Anterior cingulate cortex (tissue), 58 donors: Measurements from ENCODE around the gene CNOT2.

Experiments used
- DNase-seq, 58 donors: peaks; one replicate each; lab custom pipeline; 2025; lab: John Stamatoyannopoulos, UW

The CNOT2 gene

DNA sequence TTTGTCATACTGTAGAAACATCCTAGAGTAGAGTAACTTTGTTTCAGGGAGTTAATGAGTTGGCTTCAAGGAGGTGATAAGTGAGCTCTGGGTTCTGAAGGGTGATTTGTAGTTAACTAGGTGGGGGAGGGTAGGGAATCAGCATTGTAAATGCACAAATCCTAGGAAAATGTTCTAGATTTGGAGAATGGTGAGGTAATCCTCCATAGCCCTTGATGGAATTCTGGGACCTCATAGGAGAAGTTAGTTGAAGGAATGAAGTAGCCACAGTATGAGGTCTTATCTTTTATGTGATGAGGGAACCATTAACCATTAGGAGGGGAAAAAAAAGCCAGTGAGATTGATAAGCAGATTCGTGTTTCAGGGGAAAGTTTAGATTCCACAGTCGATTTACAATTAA, 8.0 kb downstream of the CNOT2 start:
- no peak for DNase-seq

DNA sequence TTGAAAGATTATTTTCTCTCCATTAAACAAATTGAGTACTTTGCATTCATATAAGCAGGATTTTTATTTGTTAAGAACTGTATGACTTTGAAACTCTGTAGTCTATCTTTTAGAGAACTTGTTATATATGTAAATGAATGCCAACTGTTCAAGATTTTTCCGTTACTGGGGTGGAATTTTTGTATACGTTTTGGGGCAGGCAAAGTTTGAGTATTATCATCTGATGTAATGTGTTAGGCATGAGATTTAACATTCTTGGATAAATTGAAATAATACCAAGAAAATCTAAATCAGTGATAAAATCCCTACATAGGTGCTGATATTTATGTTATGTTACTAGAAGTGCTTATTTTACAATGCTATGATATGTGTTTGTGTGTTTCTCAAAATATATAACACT, 8.4 kb downstream of the CNOT2 start:
- DNase-seq, result no peak

DNA sequence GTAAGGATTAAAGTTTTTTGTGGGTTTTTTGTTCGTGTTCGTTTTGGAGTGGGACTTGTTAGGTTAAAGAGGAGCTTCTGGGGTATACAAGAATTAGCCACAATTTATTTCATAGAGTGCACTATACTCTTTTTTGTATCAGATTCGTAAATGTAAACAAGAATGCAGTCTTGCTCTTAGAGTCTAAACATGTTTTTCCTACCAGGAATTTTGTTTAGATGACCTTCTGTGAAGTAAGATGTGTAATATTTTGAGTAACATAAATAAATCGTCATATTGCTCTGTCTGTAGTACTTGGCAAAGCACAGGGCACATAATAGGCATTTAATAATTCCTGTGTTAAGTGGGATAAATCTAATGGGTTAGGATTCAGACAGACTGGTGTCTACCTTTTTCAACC, 9.6 kb downstream of the CNOT2 start:
- DNase-seq, result no peak

DNA sequence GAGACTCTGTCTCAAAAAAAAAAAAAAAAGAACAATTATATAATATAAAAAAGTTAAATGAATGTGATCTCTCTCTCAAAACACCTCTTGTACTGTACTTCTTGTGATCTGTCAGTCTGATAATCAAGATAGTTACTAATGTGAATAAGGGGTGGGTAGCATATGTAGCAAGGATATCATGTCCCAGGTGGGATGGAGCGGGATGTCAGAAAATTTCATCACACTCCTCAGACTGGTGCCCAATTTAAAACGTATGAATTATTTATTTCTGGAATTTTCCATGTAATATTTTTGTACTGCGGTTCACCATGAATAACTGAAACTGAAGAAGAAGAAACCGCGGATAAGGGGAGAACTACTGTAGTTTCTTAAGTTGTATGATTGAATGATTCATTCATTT, 11.0 kb downstream of the CNOT2 start:
- no peak for DNase-seq

DNA sequence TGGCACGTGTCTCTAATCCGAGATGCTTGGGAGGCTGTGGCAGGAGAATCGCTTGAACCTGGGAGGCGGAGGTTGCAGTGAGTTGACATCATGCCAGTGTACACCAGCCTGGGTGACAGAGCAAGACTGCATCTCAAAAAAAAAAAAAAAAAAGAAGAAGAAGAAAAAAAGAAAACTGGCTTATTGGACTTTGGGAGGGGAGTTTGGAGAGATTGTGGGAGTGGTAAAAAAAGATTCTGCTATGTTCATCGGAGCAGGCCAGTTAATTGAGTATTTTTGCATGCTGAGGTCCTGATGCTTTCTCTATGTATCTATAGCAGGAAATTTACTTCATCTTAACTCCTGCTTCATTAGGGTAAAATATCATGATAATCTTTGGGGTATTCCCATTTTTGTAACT, 11.6 kb downstream of the CNOT2 start:
- no peak for DNase-seq

DNA sequence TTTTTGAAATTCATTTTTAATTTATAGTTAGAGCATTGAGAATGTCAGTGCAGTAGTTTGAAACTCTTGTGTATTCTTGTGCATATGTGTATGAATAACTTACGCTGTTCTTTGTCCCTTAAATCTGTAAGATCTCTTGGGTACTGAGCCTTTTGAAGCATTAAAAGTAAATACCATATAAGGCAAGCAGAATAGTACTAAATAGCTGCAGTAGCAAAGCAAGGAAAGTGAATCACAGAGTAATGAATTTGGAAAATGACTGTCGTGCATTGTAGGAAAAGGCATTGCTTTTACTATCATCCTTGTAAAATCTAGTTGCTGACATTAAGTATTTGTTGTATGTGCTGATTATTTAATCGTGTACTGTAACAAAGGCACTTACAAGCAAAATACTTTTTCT, 12.1 kb downstream of the CNOT2 start:
- no peak for DNase-seq

DNA sequence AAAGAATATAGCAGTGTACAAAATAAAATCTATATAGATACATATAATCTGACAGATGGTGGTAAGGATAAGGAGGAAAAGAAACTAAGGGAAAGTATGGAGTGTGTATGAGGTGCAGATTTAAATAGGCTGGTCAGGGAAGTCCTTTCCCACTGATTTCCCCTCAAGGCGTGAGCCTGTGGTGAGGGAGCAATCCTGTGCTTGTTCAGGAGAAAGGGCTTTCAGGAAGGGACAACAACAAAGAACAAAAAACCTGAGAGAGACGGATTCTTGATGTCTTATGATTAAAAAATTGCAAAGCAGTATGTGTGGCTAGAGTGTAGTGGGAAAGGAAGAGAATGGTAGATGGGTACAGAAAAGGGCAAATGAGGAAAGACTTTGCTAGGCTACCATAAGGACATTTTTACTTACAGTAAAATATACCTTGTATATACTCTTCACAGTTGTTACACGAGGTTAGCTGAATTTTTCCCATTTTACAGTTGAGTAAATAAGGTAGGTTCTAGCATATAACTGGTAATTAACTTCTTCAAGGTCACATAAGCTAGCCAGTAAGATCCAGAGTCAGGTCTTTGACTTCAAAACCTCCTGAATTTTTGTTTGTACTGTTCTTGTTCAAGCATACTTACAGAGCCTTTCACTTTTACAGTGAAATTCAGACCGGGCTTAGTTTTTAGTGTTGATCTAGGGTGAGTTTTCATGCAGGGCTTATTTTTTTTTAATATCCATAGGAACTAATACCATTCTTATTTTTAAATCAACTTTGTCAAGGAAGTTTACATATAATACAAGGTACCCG, 15.6 kb downstream of the CNOT2 start:
- no peak for DNase-seq

DNA sequence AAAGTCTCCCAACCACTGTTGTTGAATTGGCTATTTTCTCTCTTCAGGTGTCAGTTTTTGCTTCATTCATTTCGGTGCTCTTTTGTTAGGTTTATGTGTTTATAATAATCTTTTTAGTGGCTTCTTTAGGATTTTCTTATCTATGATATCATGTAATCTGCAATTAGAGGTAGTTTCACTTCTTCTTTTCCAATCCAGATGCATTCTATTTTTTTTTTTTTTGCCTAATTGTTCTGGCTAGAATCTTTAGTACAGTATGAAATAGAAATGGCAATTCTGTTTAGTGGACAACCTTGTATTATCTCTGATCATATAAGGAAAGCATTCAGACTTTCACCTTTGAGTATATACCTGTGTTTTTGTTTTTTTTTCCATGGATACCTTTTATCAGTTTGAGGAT, 17.4 kb downstream of the CNOT2 start:
- DNase-seq, result no peak

DNA sequence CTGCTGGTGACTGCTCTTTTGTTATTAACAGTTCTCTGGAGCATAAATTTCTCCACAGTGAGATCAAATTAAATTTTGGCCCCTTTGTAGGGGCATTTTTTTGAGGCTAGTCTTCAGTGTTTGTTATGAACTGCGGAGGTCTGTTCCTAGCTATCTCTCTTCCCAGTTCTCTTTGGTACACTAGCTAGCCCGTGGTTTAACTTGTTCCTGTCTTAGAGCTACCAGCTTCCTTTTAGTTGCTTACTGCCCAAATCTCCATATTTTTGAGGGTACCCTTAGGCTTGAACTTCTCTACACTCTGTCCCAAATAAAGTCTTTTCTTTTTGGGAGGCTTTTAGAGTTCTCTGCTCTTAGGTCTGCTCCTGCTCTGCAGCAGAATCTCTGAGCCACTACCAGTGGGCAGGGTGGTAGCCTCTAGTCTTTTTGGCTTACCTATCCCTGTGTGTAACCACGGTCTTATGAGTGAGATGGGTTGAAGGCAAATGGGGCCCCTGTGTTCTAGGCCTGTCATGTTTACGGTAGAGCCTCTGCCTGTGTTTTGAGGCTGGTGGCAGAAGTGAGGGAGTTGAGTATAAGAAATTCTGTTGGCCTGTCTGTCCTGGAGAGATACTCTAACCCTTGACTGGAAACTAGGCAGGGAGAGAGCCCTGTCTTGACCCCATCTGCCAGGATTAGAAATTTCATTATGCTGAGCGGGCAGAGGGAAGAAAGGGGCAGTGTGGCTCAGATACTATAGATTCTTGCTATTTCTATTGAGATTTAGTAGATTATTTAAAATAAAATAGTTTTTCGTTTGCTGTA, 21.0 kb downstream of the CNOT2 start:
- no peak for DNase-seq

DNA sequence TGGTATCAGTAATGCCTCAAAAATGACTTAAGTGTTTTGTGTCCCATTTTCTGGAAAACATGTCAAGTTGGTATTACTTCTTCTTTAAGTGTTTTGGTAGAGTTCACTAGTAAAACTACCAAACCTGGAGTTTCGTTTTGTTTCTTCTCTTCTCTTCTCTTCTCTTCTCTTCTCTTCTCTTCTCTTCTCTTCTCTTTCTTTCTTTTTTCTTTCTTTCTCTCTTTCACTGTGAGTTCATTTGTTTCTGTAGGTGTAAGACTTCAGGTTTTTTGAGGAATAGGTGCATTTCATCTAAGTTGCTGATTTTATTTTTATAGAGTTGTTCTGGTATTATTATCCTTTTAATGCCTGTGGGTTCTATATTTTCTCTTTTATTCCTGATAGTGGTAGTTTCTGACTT, 21.9 kb downstream of the CNOT2 start:
- DNase-seq, result no peak

DNA sequence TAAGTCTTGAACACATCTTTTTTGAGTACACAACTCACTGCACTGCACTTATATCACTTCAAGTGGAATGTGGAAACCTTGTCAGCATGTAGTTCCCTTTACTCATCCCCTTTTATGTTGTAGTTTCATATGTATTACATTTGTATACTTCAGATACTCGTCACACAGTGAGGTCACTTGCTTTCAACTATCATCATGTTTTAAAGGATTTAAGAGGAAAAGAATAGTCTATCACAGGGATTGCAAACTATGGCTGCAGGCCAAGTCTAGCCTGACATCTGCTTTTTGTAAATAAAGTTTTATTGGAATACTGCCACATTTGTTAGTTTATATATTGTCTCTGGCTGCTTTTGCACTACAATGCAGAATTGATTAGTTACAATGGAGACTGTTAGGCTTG, 24.3 kb downstream of the CNOT2 start:
- peak in 1 of 58 donors; percentile 32 for DNase-seq

DNA sequence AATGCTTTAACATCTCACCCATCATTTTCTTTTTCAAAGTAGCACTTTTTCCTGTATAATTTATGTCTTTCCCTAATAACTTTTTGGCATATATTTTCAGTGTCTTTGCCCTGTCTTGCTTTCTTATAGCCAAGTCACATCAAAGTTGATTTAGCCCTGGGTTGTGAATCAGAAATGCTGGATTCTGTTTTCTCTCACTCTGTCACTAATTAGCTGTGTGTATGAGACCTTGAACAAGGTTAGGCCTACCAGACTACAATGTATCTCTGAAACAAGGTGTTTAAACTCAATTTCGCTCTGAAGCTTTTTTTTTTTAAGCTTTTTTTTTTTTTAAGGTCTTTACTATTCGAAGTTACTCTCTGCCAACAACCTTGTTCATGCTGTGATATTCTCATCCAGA, 25.7 kb downstream of the CNOT2 start:
- no peak for DNase-seq

DNA sequence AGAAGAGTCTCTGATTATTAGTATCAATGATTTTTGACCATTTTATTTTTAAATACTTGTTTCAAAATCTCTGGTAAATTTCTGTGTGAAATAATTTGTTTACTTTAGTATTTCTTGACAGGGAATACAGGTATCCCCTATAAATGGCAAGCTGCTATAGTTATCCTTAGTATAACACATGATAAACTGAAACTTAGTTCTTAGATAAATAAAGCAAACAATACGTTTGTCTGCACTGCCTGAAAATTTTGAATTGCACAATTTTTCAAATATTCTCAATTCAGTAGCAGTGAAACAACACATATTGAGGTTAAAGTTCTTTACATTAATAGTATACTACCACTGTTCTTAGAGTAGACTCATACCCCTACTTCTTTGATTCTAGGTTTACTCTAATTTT, 26.9 kb downstream of the CNOT2 start:
- no peak for DNase-seq

DNA sequence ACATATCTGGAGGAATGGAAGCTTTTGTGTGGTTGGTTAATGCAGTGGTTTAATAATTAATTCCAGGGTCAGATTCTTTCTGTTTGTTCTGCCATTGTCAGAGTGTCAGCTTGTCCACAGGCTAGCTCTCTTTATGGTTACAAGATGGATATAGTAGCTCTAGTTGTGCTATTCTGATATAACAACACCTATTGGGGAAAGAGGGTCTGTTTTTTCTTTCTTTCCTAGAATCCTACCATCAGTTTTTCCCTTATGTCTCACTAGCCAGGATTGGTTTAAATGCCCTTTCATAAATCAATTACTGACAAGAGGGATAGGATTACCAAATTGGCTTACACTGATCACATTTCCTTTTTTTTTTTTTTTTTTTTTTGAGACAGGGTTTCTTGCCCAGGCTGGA, 27.8 kb downstream of the CNOT2 start:
- no peak for DNase-seq

DNA sequence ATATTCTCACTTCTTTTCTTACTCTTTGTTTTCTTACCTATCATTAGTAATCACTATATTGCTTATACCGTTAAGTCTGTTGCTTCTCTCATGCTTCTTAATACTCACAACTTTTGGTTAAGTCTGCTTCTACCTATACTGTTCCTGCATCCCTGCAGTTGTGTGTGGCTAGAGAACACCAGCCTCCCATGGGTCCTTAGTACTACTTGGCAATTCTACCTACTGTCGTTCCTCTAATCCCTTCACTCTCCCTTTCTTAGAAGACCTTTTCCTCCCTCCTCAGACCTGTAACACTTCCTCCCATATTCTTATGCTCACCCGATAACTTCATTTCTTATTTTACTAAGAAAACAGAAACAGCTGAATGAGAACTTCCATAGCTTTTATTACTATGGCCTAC, 29.3 kb downstream of the CNOT2 start:
- no peak for DNase-seq

DNA sequence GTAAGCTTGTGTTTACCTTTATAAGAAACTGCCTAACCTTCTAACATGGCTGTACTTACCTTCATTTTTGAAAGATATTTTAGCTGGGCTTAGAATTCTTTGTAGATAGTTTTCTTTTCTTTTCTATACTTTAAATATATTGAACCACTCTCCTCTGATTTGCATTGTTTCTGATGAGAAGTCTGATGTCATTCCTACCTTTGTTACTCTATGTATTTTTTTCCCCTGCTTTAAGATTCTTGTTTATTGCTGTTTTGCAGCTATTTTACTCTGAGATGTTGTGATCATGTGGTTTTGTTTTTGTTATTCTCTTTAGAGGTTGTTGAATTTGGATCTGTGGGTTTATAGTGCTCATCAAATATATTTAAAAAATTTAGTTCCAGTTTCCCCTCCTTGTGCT, 31.8 kb downstream of the CNOT2 start:
- DNase-seq, result no peak

DNA sequence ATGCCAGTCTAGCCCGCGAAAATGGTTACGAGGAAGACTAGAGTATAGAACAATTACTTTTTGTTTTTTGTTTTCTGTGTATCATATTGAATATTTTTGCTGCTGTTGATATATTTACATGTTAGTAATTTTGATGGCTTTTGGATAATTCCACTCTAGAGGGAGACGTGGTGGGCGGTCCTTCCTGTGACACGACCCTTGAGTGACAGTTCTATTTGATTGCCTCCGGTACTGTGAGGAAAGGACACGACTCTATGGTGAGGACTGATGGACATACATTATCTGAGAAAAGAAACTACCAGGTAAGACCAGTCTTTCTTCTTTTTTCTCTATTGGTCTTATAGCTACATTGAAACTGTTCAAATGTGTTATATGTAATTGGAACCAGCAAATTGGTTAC, 34.7 kb downstream of the CNOT2 start:
- DNase-seq, result no peak

DNA sequence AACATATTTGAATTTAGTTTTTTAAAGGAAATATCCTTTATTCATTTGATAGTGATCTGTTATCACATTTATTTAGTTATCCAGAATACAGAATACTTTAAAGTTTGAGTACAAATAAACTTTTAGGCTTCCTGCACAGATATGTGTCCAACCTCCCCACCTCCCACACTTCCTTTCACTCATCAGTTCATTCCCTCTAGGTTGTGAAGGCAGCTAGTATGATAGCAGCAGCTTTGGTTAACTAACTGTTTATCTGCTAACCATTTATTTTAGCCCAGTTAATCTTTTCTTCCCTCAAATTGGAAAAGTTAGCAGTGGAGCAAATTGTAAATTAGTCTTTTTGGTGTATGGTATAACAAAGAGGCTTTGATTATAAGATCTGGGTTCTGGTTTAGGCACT, 35.7 kb downstream of the CNOT2 start:
- no peak for DNase-seq

DNA sequence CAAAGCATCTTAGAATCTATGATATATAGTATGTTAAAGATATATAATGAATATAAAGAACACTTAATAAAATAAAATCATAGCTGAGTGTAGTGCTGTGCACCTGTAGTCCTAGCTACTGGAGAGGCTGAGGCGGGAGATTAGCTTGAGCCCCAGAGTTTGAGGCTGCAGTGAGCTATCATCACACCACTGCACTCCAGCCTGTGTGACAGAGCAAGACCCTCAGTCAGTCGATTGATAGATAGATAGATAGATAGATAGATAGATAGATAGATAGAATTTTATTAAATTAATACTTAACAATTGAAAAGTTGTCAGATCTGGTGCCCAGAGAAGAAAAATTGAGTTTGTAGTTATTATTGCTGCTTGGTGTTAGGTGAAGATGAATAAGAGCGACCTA, 40.0 kb downstream of the CNOT2 start:
- DNase-seq, result no peak

DNA sequence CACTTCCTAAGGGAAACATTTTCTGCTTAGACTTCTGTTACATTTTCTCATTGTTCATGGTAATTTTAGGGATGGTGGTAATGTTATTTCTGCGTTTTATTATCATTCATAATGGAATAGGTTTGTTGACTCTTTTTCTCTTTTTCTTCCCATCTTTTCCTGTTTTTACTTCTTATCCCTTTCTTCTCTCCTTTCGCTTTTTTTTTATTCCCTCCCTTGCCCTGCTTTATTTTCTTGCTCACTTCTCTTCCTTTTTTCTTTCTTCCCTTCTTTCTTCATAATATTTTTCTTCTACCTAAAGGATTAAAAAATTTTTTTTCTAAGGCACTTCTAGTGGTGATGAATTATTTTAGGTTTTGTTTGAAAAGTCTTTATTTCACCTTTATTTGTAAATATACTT, 45.6 kb downstream of the CNOT2 start:
- DNase-seq, result no peak

DNA sequence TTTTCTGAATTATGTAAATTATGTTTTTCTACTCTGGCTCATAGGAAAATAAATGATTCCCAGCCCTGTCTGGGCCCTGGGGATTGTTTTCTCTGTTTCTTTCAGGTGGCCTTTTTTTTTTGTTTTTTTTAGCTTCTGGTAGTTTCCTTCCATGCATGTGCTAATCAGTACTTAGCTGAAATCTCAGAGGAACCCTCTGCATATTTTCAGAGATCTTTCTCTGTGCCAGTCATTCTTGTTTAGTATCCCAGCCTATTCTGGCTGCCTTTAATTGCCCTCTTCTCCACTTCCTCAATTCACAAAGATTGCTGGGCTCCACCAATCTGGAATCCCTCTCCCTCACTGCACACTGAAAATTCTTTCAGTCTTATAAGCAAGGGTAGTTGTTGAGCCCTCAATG, 46.9 kb downstream of the CNOT2 start:
- no peak for DNase-seq
